ENCODE measurements around the gene NOS1AP.

Gene NOS1AP

GRCh38 chr1:162216604-162217003, 147.1 kb downstream of the NOS1AP start:
- TF ChIP-seq, protein P1, sequence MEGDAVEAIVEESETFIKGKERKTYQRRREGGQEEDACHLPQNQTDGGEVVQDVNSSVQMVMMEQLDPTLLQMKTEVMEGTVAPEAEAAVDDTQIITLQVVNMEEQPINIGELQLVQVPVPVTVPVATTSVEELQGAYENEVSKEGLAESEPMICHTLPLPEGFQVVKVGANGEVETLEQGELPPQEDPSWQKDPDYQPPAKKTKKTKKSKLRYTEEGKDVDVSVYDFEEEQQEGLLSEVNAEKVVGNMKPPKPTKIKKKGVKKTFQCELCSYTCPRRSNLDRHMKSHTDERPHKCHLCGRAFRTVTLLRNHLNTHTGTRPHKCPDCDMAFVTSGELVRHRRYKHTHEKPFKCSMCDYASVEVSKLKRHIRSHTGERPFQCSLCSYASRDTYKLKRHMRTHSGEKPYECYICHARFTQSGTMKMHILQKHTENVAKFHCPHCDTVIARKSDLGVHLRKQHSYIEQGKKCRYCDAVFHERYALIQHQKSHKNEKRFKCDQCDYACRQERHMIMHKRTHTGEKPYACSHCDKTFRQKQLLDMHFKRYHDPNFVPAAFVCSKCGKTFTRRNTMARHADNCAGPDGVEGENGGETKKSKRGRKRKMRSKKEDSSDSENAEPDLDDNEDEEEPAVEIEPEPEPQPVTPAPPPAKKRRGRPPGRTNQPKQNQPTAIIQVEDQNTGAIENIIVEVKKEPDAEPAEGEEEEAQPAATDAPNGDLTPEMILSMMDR (conservative IDR thresholded peaks at IDR 0.05), result no peak
- no peak for TF ChIP-seq ZFX (IDR thresholded peaks at IDR 0.05)
- H3K27ac ChIP-seq, result no peak overlapping the region

DNA sequence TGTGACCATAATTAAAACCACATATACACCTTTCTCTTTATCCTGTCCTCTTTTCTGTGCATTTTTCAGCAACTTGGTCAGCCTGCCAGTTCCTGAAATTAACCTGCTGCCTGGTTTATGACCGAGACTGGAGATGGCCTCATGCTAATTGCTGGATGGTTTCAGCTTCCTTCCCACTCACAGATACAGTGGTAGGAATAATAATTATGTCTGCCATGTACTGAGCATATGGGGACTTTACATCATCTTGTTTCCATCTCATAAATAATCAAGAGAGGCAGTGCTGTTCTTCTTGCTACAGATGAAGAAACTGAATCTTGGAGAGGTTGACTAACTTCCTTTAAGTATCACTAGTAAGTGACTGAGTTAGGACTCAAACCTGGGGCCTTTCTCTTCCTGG, 148.2 kb downstream of the NOS1AP start:
- H3K27ac ChIP-seq, result no peak overlapping the region
- TF ChIP-seq ZFX (IDR thresholded peaks at IDR 0.05), result no peak
- TF ChIP-seq, protein P1 (conservative IDR thresholded peaks at IDR 0.05), result no peak

GRCh38 chr1:162218546-162218945, 149.1 kb downstream of the NOS1AP start:
- no peak overlapping the region for H3K27ac ChIP-seq
- TF ChIP-seq ZFX (IDR thresholded peaks at IDR 0.05), result no peak
- TF ChIP-seq, protein P1 (conservative IDR thresholded peaks at IDR 0.05), result no peak

- H3K27ac ChIP-seq, result no peak overlapping the region
- no peak for TF ChIP-seq ZFX (IDR thresholded peaks at IDR 0.05)
- TF ChIP-seq, protein P1 (conservative IDR thresholded peaks at IDR 0.05), result no peak
Observed at GRCh38 chr1:162218975-162219374, 149.5 kb downstream of the NOS1AP start.

DNA sequence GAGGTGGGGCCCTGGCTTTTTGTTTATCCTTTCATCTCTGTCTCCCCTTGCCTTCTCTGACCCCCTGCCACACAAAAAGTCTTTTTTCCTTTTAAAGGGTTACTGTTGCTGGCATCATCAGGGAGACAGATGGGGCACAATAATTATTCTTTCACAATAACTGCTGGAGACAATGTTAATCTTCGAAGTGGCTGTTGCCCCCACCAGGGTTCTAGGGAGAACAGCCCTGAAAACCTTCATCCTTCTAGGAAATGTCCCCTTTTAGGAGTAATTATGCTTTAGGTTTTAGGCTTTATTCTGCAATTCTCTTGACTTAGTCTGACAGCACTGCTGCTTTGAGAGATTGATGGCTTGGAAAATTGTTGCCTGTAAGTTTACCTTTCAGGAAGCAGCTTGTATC, 150.0 kb downstream of the NOS1AP start:
- no peak for TF ChIP-seq ZFX (IDR thresholded peaks at IDR 0.05)
- TF ChIP-seq, protein P1 (conservative IDR thresholded peaks at IDR 0.05), result no peak
- H3K27ac ChIP-seq, result no peak overlapping the region

- TF ChIP-seq ZFX (IDR thresholded peaks at IDR 0.05), result no peak
- TF ChIP-seq, protein P1 (conservative IDR thresholded peaks at IDR 0.05), result no peak
- no peak overlapping the region for H3K27ac ChIP-seq
Observed at GRCh38 chr1:162220009-162220539, 150.6 kb downstream of the NOS1AP start.

- no peak overlapping the region for H3K27ac ChIP-seq
- TF ChIP-seq ZFX (IDR thresholded peaks at IDR 0.05), result no peak
- TF ChIP-seq, protein P1 (conservative IDR thresholded peaks at IDR 0.05), result no peak
Observed at GRCh38 chr1:162222014-162222413, 152.5 kb downstream of the NOS1AP start.

All from C4-2B (cell line).